ENCODE results near the gene KDM4C.
"Not testable (repeated sequence)": the region's sequence is repeated elsewhere in the genome, so short reads cannot be mapped to it uniquely, and the experiment has no call there.

The KDM4C gene

GRCh38 chr9:6973762-6974161 lies 216.0 kb downstream of the KDM4C start:
- no peak for DNase-seq (ENCODE audit: low read depth in 2 of 2)

GRCh38 chr9:6975198-6975597 lies 217.4 kb downstream of the KDM4C start:
- no peak for DNase-seq (ENCODE audit: low read depth in 2 of 2)

- no peak for DNase-seq (ENCODE audit: low read depth in 2 of 2)
These were observed 220.0 kb downstream of the KDM4C start for GRCh38 chr9:6977761-6978160.

- no peak for DNase-seq (ENCODE audit: low read depth in 2 of 2)
These were observed 220.8 kb downstream of the KDM4C start for GRCh38 chr9:6978591-6978990.

- no peak for DNase-seq (ENCODE audit: low read depth in 2 of 2)
These were observed 227.3 kb downstream of the KDM4C start for GRCh38 chr9:6984941-6985578.

- no peak for DNase-seq (ENCODE audit: low read depth in 2 of 2)
These were observed 228.5 kb downstream of the KDM4C start for GRCh38 chr9:6986141-6986815.

GRCh38 chr9:6987381-6987780 lies 229.6 kb downstream of the KDM4C start:
- no peak for DNase-seq (ENCODE audit: low read depth in 2 of 2)

GRCh38 chr9:6991418-6991817 lies 233.6 kb downstream of the KDM4C start:
- DNase-seq (ENCODE audit: low read depth in 2 of 2): no peak

- DNase-seq (ENCODE audit: low read depth in 2 of 2): no peak
These were observed 238.5 kb downstream of the KDM4C start for GRCh38 chr9:6996061-6996854.

- no peak for DNase-seq (ENCODE audit: low read depth in 2 of 2)
These were observed 239.6 kb downstream of the KDM4C start for GRCh38 chr9:6997330-6997729.

GRCh38 chr9:6999794-7000193 lies 242.0 kb downstream of the KDM4C start:
- DNase-seq (ENCODE audit: low read depth in 2 of 2): no peak

- DNase-seq (ENCODE audit: low read depth in 2 of 2): no peak
These were observed 243.8 kb downstream of the KDM4C start for GRCh38 chr9:7001571-7001970.

GRCh38 chr9:7003861-7004260 lies 246.1 kb downstream of the KDM4C start:
- no peak for DNase-seq (ENCODE audit: low read depth in 2 of 2)

- no peak for DNase-seq (ENCODE audit: low read depth in 2 of 2)
These were observed 248.6 kb downstream of the KDM4C start for GRCh38 chr9:7006417-7006816.

- DNase-seq (ENCODE audit: low read depth in 2 of 2): no peak
These were observed 250.6 kb downstream of the KDM4C start for GRCh38 chr9:7008411-7008810.

GRCh38 chr9:7009065-7009464 lies 251.3 kb downstream of the KDM4C start:
- DNase-seq (ENCODE audit: low read depth in 2 of 2): no peak

- DNase-seq (ENCODE audit: low read depth in 2 of 2): no peak
These were observed 253.8 kb downstream of the KDM4C start for GRCh38 chr9:7011395-7012067.

- no peak for DNase-seq (ENCODE audit: low read depth in 2 of 2)
These were observed 270.2 kb downstream of the KDM4C start for GRCh38 chr9:7027996-7028395.

- DNase-seq (ENCODE audit: low read depth in 2 of 2): no peak
These were observed 270.8 kb downstream of the KDM4C start for GRCh38 chr9:7028591-7028990.

- DNase-seq (ENCODE audit: low read depth in 2 of 2): not testable (repeated sequence)
These were observed 273.2 kb downstream of the KDM4C start for GRCh38 chr9:7030943-7031342.

- DNase-seq (ENCODE audit: low read depth in 2 of 2): no peak
These were observed 275.6 kb downstream of the KDM4C start for GRCh38 chr9:7033076-7034045.
